ENCODE data around the gene RPH3AL.
"Not testable (repeated sequence)": the region's sequence is repeated elsewhere in the genome, so short reads cannot be mapped to it uniquely, and the experiment has no call there.

RPH3AL gene

GRCh38 chr17:274902-275301 is 77.7 kb downstream of the RPH3AL start:
- Mint-ChIP-seq H3K27me3 (ENCODE audit: low read depth) (no peaks in the 10 kb centered on the region), H3K4me1 (ENCODE audit: low read depth) (no peaks in the 10 kb centered on the region), H3K36me3 (ENCODE audit: low read depth) (no peaks in the 10 kb centered on the region), H3K27ac (no peak overlapping the region), H3K4me3 (no peak overlapping the region), H3K9me3 (no peaks in the 10 kb centered on the region)

- Mint-ChIP-seq H3K27me3 (ENCODE audit: low read depth) (no peaks in the 10 kb centered on the region), H3K36me3 (ENCODE audit: low read depth) (no peaks in the 10 kb centered on the region), H3K4me3 (no peak overlapping the region), H3K4me1 (ENCODE audit: low read depth) (no peaks in the 10 kb centered on the region), H3K9me3 (no peaks in the 10 kb centered on the region), H3K27ac (no peak overlapping the region)
These were observed 78.4 kb downstream of the RPH3AL start for GRCh38 chr17:273981-274832.

- H3K9me3 Mint-ChIP-seq; H3K27me3 Mint-ChIP-seq (ENCODE audit: low read depth); H3K4me1 Mint-ChIP-seq (ENCODE audit: low read depth); H3K36me3 Mint-ChIP-seq (ENCODE audit: low read depth); H3K4me3 Mint-ChIP-seq; H3K27ac Mint-ChIP-seq: not testable (repeated sequence)
These were observed 79.8 kb downstream of the RPH3AL start for GRCh38 chr17:272856-273255.

- H3K36me3 Mint-ChIP-seq (ENCODE audit: low read depth); H3K9me3 Mint-ChIP-seq; H3K27ac Mint-ChIP-seq; H3K27me3 Mint-ChIP-seq (ENCODE audit: low read depth); H3K4me3 Mint-ChIP-seq; H3K4me1 Mint-ChIP-seq (ENCODE audit: low read depth): not testable (repeated sequence)
These were observed 80.5 kb downstream of the RPH3AL start for GRCh38 chr17:271928-272623.

GRCh38 chr17:269616-270514 is 82.7 kb downstream of the RPH3AL start:
- Mint-ChIP-seq H3K27ac (no peak overlapping the region), H3K4me1 (ENCODE audit: low read depth) (no peaks in the 10 kb centered on the region), H3K36me3 (ENCODE audit: low read depth) (no peaks in the 10 kb centered on the region), H3K4me3 (no peak overlapping the region), H3K27me3 (ENCODE audit: low read depth) (no peaks in the 10 kb centered on the region), H3K9me3 (no peaks in the 10 kb centered on the region)

- Mint-ChIP-seq H3K27me3 (ENCODE audit: low read depth) (no peaks in the 10 kb centered on the region), H3K9me3 (no peaks in the 10 kb centered on the region), H3K27ac (no peak overlapping the region), H3K4me3 (no peak overlapping the region), H3K36me3 (ENCODE audit: low read depth) (no peaks in the 10 kb centered on the region), H3K4me1 (ENCODE audit: low read depth) (no peaks in the 10 kb centered on the region)
These were observed 85.6 kb downstream of the RPH3AL start for GRCh38 chr17:266701-267667.

GRCh38 chr17:266219-266618 is 86.4 kb downstream of the RPH3AL start:
- Mint-ChIP-seq H3K4me3 (no peak overlapping the region), H3K36me3 (ENCODE audit: low read depth) (no peaks in the 10 kb centered on the region), H3K27ac (no peak overlapping the region), H3K9me3 (no peaks in the 10 kb centered on the region), H3K4me1 (ENCODE audit: low read depth) (no peaks in the 10 kb centered on the region), H3K27me3 (ENCODE audit: low read depth) (no peaks in the 10 kb centered on the region)

- Mint-ChIP-seq H3K9me3 (no peaks in the 10 kb centered on the region), H3K27ac (no peak overlapping the region), H3K4me1 (ENCODE audit: low read depth) (no peaks in the 10 kb centered on the region), H3K36me3 (ENCODE audit: low read depth) (no peaks in the 10 kb centered on the region), H3K4me3 (no peak overlapping the region), H3K27me3 (ENCODE audit: low read depth) (no peaks in the 10 kb centered on the region)
These were observed 86.9 kb downstream of the RPH3AL start for GRCh38 chr17:265718-266117.

GRCh38 chr17:263773-264172 is 88.8 kb downstream of the RPH3AL start:
- Mint-ChIP-seq H3K27ac (no peak overlapping the region), H3K4me1 (ENCODE audit: low read depth) (no peaks in the 10 kb centered on the region), H3K4me3 (no peak overlapping the region), H3K27me3 (ENCODE audit: low read depth) (no peaks in the 10 kb centered on the region), H3K36me3 (ENCODE audit: low read depth) (no peaks in the 10 kb centered on the region), H3K9me3 (no peaks in the 10 kb centered on the region)

- no peaks in the 10 kb centered on the region for H3K27me3 Mint-ChIP-seq (ENCODE audit: low read depth)
- no peak overlapping the region for H3K27ac Mint-ChIP-seq
- H3K4me3 Mint-ChIP-seq = no peak overlapping the region
- no peaks in the 10 kb centered on the region for H3K36me3 Mint-ChIP-seq (ENCODE audit: low read depth)
- no peaks in the 10 kb centered on the region for H3K4me1 Mint-ChIP-seq (ENCODE audit: low read depth)
- H3K9me3 Mint-ChIP-seq = no peaks in the 10 kb centered on the region
These were observed 89.3 kb downstream of the RPH3AL start for GRCh38 chr17:263271-263670.

- Mint-ChIP-seq H3K4me1 (ENCODE audit: low read depth) (no peaks in the 10 kb centered on the region), H3K36me3 (ENCODE audit: low read depth) (no peaks in the 10 kb centered on the region), H3K9me3 (no peaks in the 10 kb centered on the region), H3K27me3 (ENCODE audit: low read depth) (no peaks in the 10 kb centered on the region), H3K4me3 (no peak overlapping the region), H3K27ac (no peak overlapping the region)
These were observed 91.0 kb downstream of the RPH3AL start for GRCh38 chr17:261635-262034.

- H3K27ac Mint-ChIP-seq = no peak overlapping the region
- no peaks in the 10 kb centered on the region for H3K27me3 Mint-ChIP-seq (ENCODE audit: low read depth)
- H3K36me3 Mint-ChIP-seq (ENCODE audit: low read depth) = no peaks in the 10 kb centered on the region
- H3K4me3 Mint-ChIP-seq = no peak overlapping the region
- no peaks in the 10 kb centered on the region for H3K9me3 Mint-ChIP-seq
- H3K4me1 Mint-ChIP-seq (ENCODE audit: low read depth) = no peaks in the 10 kb centered on the region
These were observed 91.7 kb downstream of the RPH3AL start for GRCh38 chr17:260944-261343.

GRCh38 chr17:260031-260791 is 92.4 kb downstream of the RPH3AL start:
- Mint-ChIP-seq H3K9me3 (no peaks in the 10 kb centered on the region), H3K27me3 (ENCODE audit: low read depth) (no peaks in the 10 kb centered on the region), H3K36me3 (ENCODE audit: low read depth) (no peaks in the 10 kb centered on the region), H3K4me1 (ENCODE audit: low read depth) (no peaks in the 10 kb centered on the region), H3K4me3 (no peak overlapping the region), H3K27ac (no peak overlapping the region)

All from T-helper 1 cell treated with Interleukin-12 subunit alpha and Interleukin-12 subunit beta and Interleukin-4 antibody, amounts not matched to agents 30 μg/mL and 1 μg/mL, for 36 hours (primary cell).